HepG2 (cell line): Measurements from ENCODE around the gene CACNA2D3. TPM values are rescaled to one million over a fixed set of nuclear protein-coding genes. Genes with fewer than 3 reads are reported as not detected.
A peak's percentile ranks its signal among the peaks of the same experiment; 100 is the strongest.

Experiments used
- ATAC-seq: fragments of 200-7000 bp; cut with Tn5 transposase; 3 replicates; pipeline ENCODE4 v1.9.1; 2020; ENCODE audit warnings: mild to moderate bottlenecking, moderate library complexity
- BruUV-seq: library from RNA; stranded (reverse); fragments of 400-500 nt; replicated peaks from 2 replicates; lab custom pipeline; 2021; lab: Mats Ljungman, UMichigan
- CTCF ChIA-PET: fragments of 300-600 bp; formaldehyde crosslinking; extraction: SDS; loops from one replicate; lab custom pipeline; 2021; ENCODE audit warnings: low total read pairs, inconsistent platforms, low intra/inter-chr PET ratio; lab: Yijun Ruan, JAX
- POLR2A ChIA-PET: fragments of 350-600 bp; sonication (Branson Sonifier 250); formaldehyde crosslinking; loops from one replicate; lab custom pipeline; 2020; ENCODE audit warnings: antibody characterized with exemption, inconsistent platforms; lab: Yijun Ruan, JAX
- DNase-seq: peaks from one replicate; pipeline ENCODE4 v3.0.0-alpha.2; 2015; ENCODE audit warnings: low spot score
- FAIRE-seq: peaks from 3 replicates; lab custom pipeline; 2011; peaks lifted over from hg19 to GRCh38; lab: Jason Lieb, UNC
- H2AFZ ChIP-seq: one replicate; pipeline ENCODE4 v1.6.1; 2011; ENCODE audit warnings: low read length, inconsistent platforms
- H3K27ac ChIP-seq: fragments of 300-600 bp; 3 replicates; pipeline ENCODE4 v1.8.0; 2011; ENCODE audit warnings: mixed run types, mild to moderate bottlenecking, mixed read lengths, low read length, inconsistent platforms; ENCODE audit not compliant: insufficient read depth; ENCODE audit errors: extremely low read length
- H3K27me3 ChIP-seq, 2 experiments: fragments of 200-600 bp in 1 of 2; 2 replicates in 1 of 2; 3 replicates in 1 of 2; pipeline versions ENCODE4 v1.6.0 to v1.8.0; 2011; ENCODE audit warnings: low read length in 2 of 2, mild to moderate bottlenecking in 2 of 2, moderate library complexity in 2 of 2, inconsistent platforms in 1 of 2; ENCODE audit not compliant: insufficient read depth in 2 of 2, control insufficient read depth in 1 of 2
- H3K36me3 ChIP-seq, 2 experiments: fragments of 200-600 bp in 1 of 2; replicated peaks in 1 of 2; 2 replicates in 1 of 2; 3 replicates in 1 of 2; pipeline versions ENCODE4 v1.5.1 to v1.8.0; 2011; ENCODE audit warnings: low read length in 2 of 2, inconsistent platforms in 1 of 2; ENCODE audit not compliant: insufficient read depth in 2 of 2, control insufficient read depth in 1 of 2
- H3K4me1 ChIP-seq: 2 replicates; pipeline ENCODE4 v1.5.1; 2012; ENCODE audit warnings: low read length, inconsistent platforms; ENCODE audit not compliant: insufficient read depth
- H3K4me2 ChIP-seq: 2 replicates; pipeline ENCODE4 v1.6.0; 2011; ENCODE audit warnings: low read depth, low read length, inconsistent platforms
- H3K4me3 ChIP-seq, 3 experiments: fragments of 200-600 bp in 1 of 3; sonication (generic), shearing (Covaris generic) in 1 of 3; replicated peaks in 1 of 3; 2 replicates each; pipeline ENCODE4 v1.5.1; 2011 to 2016; ENCODE audit warnings: low read length in 3 of 3, inconsistent platforms in 2 of 3, low read depth in 2 of 3, mild to moderate bottlenecking in 2 of 3, control low read depth in 1 of 3, mixed read lengths in 1 of 3; ENCODE audit not compliant: insufficient read depth in 1 of 3
- H3K79me2 ChIP-seq: one replicate; pipeline ENCODE4 v1.6.1; 2011; ENCODE audit warnings: low read length, inconsistent platforms; ENCODE audit not compliant: insufficient read depth
- H3K9ac ChIP-seq: 2 replicates; pipeline ENCODE4 v1.6.0; 2011; ENCODE audit warnings: mild to moderate bottlenecking, low read depth, low read length, inconsistent platforms; ENCODE audit not compliant: insufficient read depth
- H3K9me3 ChIP-seq: 2 replicates; pipeline ENCODE4 v1.5.1; 2012; ENCODE audit warnings: mild to moderate bottlenecking, low read length
- H4K20me1 ChIP-seq: 2 replicates; pipeline ENCODE4 v1.6.0; 2011; ENCODE audit warnings: inconsistent platforms, mild to moderate bottlenecking, low read length, moderate library complexity; ENCODE audit not compliant: insufficient read depth
- ATAD3A ChIP-seq: sonication (generic); formaldehyde crosslinking; IDR thresholded peaks from 2 replicates; pipeline ENCODE4 v1.4.0; 2020; ENCODE audit warnings: missing genetic modification reagents
- HMG20B ChIP-seq: conservative IDR thresholded peaks from 2 replicates; pipeline ENCODE4 v1.6.1; 2016; ENCODE audit warnings: missing genetic modification reagents, missing compliant biosample characterization
- HOXA7 ChIP-seq: sonication (generic); formaldehyde crosslinking; IDR thresholded peaks from 2 replicates; pipeline ENCODE4 v1.8.1; 2022; ENCODE audit warnings: mild to moderate bottlenecking, missing genetic modification reagents, moderate library complexity
- STAT5B ChIP-seq: sonication (generic); formaldehyde crosslinking; IDR thresholded peaks from 2 replicates; pipeline ENCODE4 v1.4.0; 2020; ENCODE audit warnings: missing genetic modification reagents
- YEATS2 ChIP-seq: sonication (generic); formaldehyde crosslinking; IDR thresholded peaks from 2 replicates; pipeline ENCODE4 v1.4.0; 2020; ENCODE audit warnings: missing genetic modification reagents, borderline replicate concordance
- ZC3H4 ChIP-seq: sonication (generic); formaldehyde crosslinking; IDR thresholded peaks from 2 replicates; pipeline ENCODE4 v1.4.0; 2020; ENCODE audit warnings: missing genetic modification reagents, borderline replicate concordance
- ZEB1 ChIP-seq: IDR thresholded peaks from 2 replicates; pipeline ENCODE4 v1.6.1; 2012; ENCODE audit warnings: mild to moderate bottlenecking, low read depth, inconsistent platforms; ENCODE audit not compliant: insufficient replicate concordance
- ZNF205 ChIP-seq: IDR thresholded peaks from 2 replicates; pipeline ENCODE4 v1.6.1; 2018; ENCODE audit warnings: missing biosample characterization, missing genetic modification reagents
- ZNF510 ChIP-seq: sonication (generic); formaldehyde crosslinking; IDR thresholded peaks from 2 replicates; pipeline ENCODE4 v1.4.0; 2020; ENCODE audit warnings: low read depth, mild to moderate bottlenecking, missing genetic modification reagents
- ZNF713 ChIP-seq: sonication (generic); formaldehyde crosslinking; IDR thresholded peaks from 2 replicates; pipeline ENCODE4 v1.4.0; 2020; ENCODE audit warnings: mild to moderate bottlenecking, missing genetic modification reagents
- ZSCAN25 ChIP-seq: sonication (generic); formaldehyde crosslinking; IDR thresholded peaks from 2 replicates; pipeline ENCODE4 v1.8.0; 2022; ENCODE audit warnings: mild to moderate bottlenecking, missing genetic modification reagents
- WGBS: methylation state at CpG from one replicate; pipeline ENCODE4 v1.1.6; 2017; ENCODE audit warnings: low lambda C conversion rate; 5-methylcytosine and 5-hydroxymethylcytosine counted together
- in situ Hi-C: cut with HindIII; loops from 2 replicates; pipeline ENCODE4 v1.10.0; 2017; ENCODE audit warnings: low pct_unique_long_range_greater_than_20kb; ENCODE audit not compliant: extremely low pct_ligation_motif_present
- intact Hi-C: fragments of 100-400 bp; cut with micrococcal nuclease; formaldehyde crosslinking; loops from one replicate; pipeline ENCODE4 v1.10.0; 2022; ENCODE audit not compliant: unreplicated experiment
- polyA plus RNA-seq, 8 experiments: library from polyadenylated mRNA; depleted of rRNA in 3 of 8; stranded (reverse) in 7 of 8; unstranded in 1 of 8; fragments of >200 nt; fragmentation: Illumina TruSeq in 4 of 8; extraction: Trizol in 4 of 8; gene quantifications; 2 replicates each; pipeline versions ENCODE4 v1.2.1 to v1.2.3, GENCODE V29; 2011 to 2016; ENCODE audit warnings: low read depth in 4 of 8, missing spikeins in 1 of 8, mixed read lengths in 1 of 8; ENCODE audit not compliant: insufficient read depth in 1 of 8
- total RNA-seq, 5 experiments: library from RNA; depleted of rRNA; stranded (reverse); fragments of >200 nt; fragmentation: Illumina TruSeq; extraction: Trizol; gene quantifications; 2 replicates each; pipeline ENCODE4 v1.2.3, GENCODE V29; 2016; ENCODE audit warnings: low read depth in 1 of 5
- TF ChIP-seq, protein P1 (sequence below): fragments of 450-650 bp; IDR thresholded peaks from 2 replicates; pipeline ENCODE4 v1.6.1; 2016
- TF ChIP-seq, protein P2 (sequence below): sonication (generic); formaldehyde crosslinking; conservative IDR thresholded peaks from 2 replicates; pipeline ENCODE4 v1.8.1; 2023; ENCODE audit warnings: missing genetic modification reagents

Gene CACNA2D3
- total and polyA plus RNA-seq, 2 of the 13 experiments (the other 11 are each of a cell fraction or from before 2014, with no cell fraction given), result not detected

DNA sequence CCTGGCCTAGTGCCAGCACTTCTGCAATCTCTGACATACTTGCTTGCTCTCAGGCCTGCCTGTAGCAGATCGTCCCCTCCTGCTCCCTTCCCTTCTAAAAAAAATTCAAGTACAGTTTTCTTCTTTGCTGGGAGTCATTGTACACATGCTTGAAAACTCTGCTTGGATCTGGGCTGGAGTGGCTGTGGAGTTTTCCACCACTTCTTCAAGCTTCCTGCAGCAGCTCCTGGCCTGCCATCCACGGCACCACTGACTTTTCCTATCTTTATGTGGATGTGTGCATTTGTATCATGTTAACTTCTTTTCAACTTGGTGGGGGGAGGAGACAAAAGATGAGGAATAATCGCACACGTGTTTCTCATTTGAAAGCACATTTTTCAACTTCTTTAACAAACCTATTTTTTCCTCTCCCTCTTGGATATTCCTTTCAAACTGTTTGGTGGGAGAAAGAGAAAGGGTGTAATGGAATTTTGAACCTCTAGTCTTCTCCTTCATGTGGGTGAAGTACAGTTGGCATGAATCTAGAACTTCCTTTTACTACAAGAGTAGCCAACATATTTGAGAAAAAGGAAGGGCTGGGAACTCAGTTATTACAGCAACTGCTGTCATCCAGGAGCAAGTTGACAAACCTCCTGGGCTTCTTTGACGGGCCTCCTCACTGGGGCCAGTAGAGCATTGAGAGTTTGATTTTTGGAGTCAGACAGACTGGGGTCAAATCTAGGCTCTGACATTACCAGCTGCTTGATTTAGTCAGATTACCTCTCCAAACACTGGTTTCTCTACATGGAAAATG, 866.7 kb downstream of the CACNA2D3 start:
- in situ Hi-C loops, result no loop called here
- TF ChIP-seq HOXA7 (CRISPR knock-in tag) (no peak), ZC3H4 (CRISPR knock-in tag) (no peak), ATAD3A (no peak), HMG20B (CRISPR knock-in tag) (no peak), ZEB1 (no peak)
- TF ChIP-seq, protein P1, sequence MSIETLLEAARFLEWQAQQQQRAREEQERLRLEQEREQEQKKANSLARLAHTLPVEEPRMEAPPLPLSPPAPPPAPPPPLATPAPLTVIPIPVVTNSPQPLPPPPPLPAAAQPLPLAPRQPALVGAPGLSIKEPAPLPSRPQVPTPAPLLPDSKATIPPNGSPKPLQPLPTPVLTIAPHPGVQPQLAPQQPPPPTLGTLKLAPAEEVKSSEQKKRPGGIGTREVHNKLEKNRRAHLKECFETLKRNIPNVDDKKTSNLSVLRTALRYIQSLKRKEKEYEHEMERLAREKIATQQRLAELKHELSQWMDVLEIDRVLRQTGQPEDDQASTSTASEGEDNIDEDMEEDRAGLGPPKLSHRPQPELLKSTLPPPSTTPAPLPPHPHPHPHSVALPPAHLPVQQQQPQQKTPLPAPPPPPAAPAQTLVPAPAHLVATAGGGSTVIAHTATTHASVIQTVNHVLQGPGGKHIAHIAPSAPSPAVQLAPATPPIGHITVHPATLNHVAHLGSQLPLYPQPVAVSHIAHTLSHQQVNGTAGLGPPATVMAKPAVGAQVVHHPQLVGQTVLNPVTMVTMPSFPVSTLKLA, result peak; percentile 91
- TF ChIP-seq, all 625 proteins: peak for 1
- 25% methylated on average over 5 of the region's 5 CpGs for WGBS
- ATAC-seq (no peak), DNase-seq (no peak), FAIRE-seq (no peak)
- no peaks in the 10 kb centered on the region for H3K36me3 ChIP-seq
- H3K9ac ChIP-seq, result no peak overlapping the region
- no peaks in the 10 kb centered on the region for H3K27me3 ChIP-seq
- ChIA-PET POLR2A (no interaction called here), CTCF (no interaction called here)
- no peak overlapping the region for H3K4me2 ChIP-seq
- no peaks in the 10 kb centered on the region for H3K79me2 ChIP-seq
- H3K9me3 ChIP-seq, result 0 out of 2 replicates have a peak, but pooled peaks cover 5% of the 10 kb centered on the region
- H3K27ac ChIP-seq, result no peak overlapping the region
- H4K20me1 ChIP-seq, result no peaks in the 10 kb centered on the region
- no peak overlapping the region for H3K4me3 ChIP-seq
- H2AFZ ChIP-seq, result no peak overlapping the region
- no TSS peak for BruUV-seq
- H3K4me1 ChIP-seq, result no peaks in the 10 kb centered on the region
- intact Hi-C loops, result no loop called here

DNA sequence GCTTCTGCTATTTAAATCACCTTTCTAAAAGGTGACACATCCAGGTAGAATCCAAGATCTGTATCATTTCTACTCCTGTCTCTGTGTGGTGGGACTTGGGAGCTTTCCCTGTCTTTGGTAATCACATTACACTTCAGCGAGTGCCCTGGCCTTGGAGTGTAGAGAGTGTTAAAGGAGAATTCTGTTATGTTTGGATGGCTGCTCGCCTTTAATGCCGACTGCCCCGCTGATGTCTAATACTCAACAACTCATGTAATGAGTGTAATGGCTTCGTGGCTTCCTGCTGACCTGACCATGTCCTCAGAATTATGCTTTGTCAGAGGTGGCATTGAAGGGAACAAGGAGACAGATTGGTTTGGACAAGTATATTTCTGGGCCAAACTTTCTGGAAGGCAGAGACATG, 871.8 kb downstream of the CACNA2D3 start:
- TF ChIP-seq ZNF510 (CRISPR knock-in tag) (no peak), YEATS2 (no peak), ZSCAN25 (no peak), STAT5B (CRISPR knock-in tag) (no peak), ZNF205 (CRISPR knock-in tag) (no peak), ZNF713 (CRISPR knock-in tag) (no peak)
- TF ChIP-seq, protein P2, sequence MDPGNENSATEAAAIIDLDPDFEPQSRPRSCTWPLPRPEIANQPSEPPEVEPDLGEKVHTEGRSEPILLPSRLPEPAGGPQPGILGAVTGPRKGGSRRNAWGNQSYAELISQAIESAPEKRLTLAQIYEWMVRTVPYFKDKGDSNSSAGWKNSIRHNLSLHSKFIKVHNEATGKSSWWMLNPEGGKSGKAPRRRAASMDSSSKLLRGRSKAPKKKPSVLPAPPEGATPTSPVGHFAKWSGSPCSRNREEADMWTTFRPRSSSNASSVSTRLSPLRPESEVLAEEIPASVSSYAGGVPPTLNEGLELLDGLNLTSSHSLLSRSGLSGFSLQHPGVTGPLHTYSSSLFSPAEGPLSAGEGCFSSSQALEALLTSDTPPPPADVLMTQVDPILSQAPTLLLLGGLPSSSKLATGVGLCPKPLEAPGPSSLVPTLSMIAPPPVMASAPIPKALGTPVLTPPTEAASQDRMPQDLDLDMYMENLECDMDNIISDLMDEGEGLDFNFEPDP (CRISPR knock-in tag), result no peak
- Histone ChIP-seq H4K20me1 (no peaks in the 10 kb centered on the region), H3K36me3 (no peaks in the 10 kb centered on the region), H3K4me3 (no peak overlapping the region), H3K27me3 (no peaks in the 10 kb centered on the region), H2AFZ (no peak overlapping the region), H3K27ac (no peak overlapping the region), H3K9me3 (0 out of 2 replicates have a peak, but pooled peaks cover 5% of the 10 kb centered on the region), H3K9ac (no peak overlapping the region), H3K4me2 (no peak overlapping the region), H3K4me1 (no peaks in the 10 kb centered on the region), H3K79me2 (no peaks in the 10 kb centered on the region)
- 54% methylated on average over 1 of the region's 5 CpGs for WGBS
- DNase-seq (no peak), FAIRE-seq (no peak), ATAC-seq (no peak)
- POLR2A ChIA-PET, result no interaction called here
- intact Hi-C loops (no loop called here), in situ Hi-C loops (no loop called here)
- no TSS peak for BruUV-seq
- CTCF ChIA-PET, result no interaction called here
